ENCODE measurements around the gene AURKAIP1. TPM values are rescaled to one million over a fixed set of nuclear protein-coding genes. Genes with fewer than 3 reads are reported as not detected.

Gene AURKAIP1
- total and polyA plus RNA-seq, 2 of the 13 experiments (the other 11 are each of a cell fraction or from before 2014, with no cell fraction given), result 69.5 to 175 TPM

DNA sequence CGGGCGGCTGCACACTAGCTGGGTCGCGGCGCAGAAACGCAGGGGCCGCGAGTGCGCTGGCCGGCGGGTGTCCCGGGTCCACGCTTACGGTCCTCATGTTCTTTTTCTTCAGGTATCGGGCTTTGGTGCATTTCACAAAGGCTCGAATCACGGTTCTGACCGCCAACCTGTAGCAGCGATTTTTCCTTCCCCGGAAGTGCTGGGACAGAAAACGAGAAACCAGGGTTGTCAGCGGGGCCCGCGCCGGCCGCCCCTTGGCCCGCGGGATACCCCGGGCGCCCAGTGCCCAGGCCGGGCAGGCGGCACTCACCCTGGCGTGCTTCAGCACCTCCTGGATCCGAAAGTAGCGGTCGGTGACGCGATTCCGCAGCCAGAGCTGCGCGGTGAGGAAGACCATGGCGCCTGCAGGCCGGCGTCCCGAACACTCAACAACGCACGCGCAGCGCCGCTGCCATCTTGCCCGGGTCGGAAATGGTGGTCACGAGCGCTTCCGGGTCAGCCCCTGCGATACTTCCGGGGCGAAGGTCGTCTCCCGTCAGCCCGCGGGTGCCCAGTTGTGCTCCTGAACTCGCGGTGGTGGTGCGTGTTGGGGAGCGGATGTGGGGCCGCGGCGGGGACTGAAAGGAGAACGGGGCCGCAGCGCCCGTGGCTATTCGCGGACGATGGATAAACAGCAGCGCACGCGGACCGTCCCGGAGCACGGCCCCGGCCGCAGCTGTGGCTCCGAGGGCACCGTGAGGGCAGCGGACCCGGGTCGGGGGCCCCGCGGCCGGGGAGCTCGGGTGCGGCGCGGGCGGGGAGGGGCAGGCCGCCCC, 32.0 kb upstream of the AURKAIP1 start, which contains the start of gene MRPL20 (continued):
- TF ChIP-seq, protein P1, sequence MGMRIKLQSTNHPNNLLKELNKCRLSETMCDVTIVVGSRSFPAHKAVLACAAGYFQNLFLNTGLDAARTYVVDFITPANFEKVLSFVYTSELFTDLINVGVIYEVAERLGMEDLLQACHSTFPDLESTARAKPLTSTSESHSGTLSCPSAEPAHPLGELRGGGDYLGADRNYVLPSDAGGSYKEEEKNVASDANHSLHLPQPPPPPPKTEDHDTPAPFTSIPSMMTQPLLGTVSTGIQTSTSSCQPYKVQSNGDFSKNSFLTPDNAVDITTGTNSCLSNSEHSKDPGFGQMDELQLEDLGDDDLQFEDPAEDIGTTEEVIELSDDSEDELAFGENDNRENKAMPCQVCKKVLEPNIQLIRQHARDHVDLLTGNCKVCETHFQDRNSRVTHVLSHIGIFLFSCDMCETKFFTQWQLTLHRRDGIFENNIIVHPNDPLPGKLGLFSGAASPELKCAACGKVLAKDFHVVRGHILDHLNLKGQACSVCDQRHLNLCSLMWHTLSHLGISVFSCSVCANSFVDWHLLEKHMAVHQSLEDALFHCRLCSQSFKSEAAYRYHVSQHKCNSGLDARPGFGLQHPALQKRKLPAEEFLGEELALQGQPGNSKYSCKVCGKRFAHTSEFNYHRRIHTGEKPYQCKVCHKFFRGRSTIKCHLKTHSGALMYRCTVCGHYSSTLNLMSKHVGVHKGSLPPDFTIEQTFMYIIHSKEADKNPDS (CRISPR knock-in tag; IDR thresholded peaks at IDR 0.05), result peak; percentile 38; the same call in 1 of the 2 replicates
- TF ChIP-seq ZNF430 (CRISPR knock-in tag; IDR thresholded peaks at IDR 0.05), result peak; percentile 88
- TF ChIP-seq ZBTB43 (CRISPR knock-in tag; conservative IDR thresholded peaks at IDR 0.05), result no peak
- TF ChIP-seq E2F1 (CRISPR knock-in tag; IDR thresholded peaks at IDR 0.05), result no peak
- peak; percentile 65; the same call in 1 of the 2 replicates for TF ChIP-seq BORCS8-MEF2B (CRISPR knock-in tag; IDR thresholded peaks at IDR 0.05)
- TF ChIP-seq TBP (CRISPR knock-in tag; IDR thresholded peaks at IDR 0.05), result no peak
- TF ChIP-seq, protein P2, sequence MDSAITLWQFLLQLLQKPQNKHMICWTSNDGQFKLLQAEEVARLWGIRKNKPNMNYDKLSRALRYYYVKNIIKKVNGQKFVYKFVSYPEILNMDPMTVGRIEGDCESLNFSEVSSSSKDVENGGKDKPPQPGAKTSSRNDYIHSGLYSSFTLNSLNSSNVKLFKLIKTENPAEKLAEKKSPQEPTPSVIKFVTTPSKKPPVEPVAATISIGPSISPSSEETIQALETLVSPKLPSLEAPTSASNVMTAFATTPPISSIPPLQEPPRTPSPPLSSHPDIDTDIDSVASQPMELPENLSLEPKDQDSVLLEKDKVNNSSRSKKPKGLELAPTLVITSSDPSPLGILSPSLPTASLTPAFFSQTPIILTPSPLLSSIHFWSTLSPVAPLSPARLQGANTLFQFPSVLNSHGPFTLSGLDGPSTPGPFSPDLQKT (CRISPR knock-in tag; IDR thresholded peaks at IDR 0.05; ENCODE audit: borderline replicate concordance), result peak; percentile 77; the same call in 1 of the 2 replicates
- TF ChIP-seq, protein P3, sequence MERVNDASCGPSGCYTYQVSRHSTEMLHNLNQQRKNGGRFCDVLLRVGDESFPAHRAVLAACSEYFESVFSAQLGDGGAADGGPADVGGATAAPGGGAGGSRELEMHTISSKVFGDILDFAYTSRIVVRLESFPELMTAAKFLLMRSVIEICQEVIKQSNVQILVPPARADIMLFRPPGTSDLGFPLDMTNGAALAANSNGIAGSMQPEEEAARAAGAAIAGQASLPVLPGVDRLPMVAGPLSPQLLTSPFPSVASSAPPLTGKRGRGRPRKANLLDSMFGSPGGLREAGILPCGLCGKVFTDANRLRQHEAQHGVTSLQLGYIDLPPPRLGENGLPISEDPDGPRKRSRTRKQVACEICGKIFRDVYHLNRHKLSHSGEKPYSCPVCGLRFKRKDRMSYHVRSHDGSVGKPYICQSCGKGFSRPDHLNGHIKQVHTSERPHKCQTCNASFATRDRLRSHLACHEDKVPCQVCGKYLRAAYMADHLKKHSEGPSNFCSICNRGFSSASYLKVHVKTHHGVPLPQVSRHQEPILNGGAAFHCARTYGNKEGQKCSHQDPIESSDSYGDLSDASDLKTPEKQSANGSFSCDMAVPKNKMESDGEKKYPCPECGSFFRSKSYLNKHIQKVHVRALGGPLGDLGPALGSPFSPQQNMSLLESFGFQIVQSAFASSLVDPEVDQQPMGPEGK (CRISPR knock-in tag; IDR thresholded peaks at IDR 0.05), result peak; percentile 82
- peak; percentile 92 for TF ChIP-seq ZNF563 (CRISPR knock-in tag; IDR thresholded peaks at IDR 0.05)
- TF ChIP-seq, protein P4, sequence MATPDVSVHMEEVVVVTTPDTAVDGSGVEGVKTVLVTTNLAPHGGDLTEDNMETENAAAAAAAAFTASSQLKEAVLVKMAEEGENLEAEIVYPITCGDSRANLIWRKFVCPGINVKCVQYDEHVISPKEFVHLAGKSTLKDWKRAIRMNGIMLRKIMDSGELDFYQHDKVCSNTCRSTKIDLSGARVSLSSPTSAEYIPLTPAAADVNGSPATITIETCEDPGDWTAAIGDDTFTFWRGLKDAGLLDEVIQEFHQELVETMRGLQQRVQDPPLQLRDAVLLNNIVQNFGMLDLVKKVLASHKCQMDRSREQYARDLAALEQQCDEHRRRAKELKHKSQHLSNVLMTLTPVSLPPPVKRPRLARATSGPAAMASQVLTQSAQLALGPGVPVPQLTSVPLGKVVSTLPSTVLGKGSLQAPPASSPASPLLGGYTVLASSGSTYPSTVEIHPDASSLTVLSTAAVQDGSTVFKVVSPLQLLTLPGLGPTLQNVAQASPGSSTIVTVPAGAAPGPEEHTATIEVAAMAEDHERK (CRISPR knock-in tag; IDR thresholded peaks at IDR 0.05; ENCODE audit: low read depth), result peak; percentile 64; the same call in 1 of the 2 replicates
- peak; percentile 39; the same call in 1 of the 2 replicates for TF ChIP-seq MEF2D (CRISPR knock-in tag; IDR thresholded peaks at IDR 0.05)
- TF ChIP-seq NFIC (IDR thresholded peaks at IDR 0.05; ENCODE audit: low read length), result no peak
- peak; percentile 82 for TF ChIP-seq ZNF160 (CRISPR knock-in tag; IDR thresholded peaks at IDR 0.05)
- no peak; the same call in 1 of the 2 replicates for TF ChIP-seq ZNF460 (CRISPR knock-in tag; IDR thresholded peaks at IDR 0.05; ENCODE audit: borderline replicate concordance)
- peak; percentile 87 for TF ChIP-seq ZNF205 (CRISPR knock-in tag; IDR thresholded peaks at IDR 0.05)
- no peak for TF ChIP-seq TEAD2 (CRISPR knock-in tag; IDR thresholded peaks at IDR 0.05)
- TF ChIP-seq PHF5A (CRISPR knock-in tag; IDR thresholded peaks at IDR 0.05; ENCODE audit: low read depth, unreplicated experiment), result no peak
- TF ChIP-seq KLF11 (CRISPR knock-in tag; IDR thresholded peaks at IDR 0.05), result no peak; the same call in 1 of the 2 replicates
- TF ChIP-seq CHD2 (IDR thresholded peaks at IDR 0.05; ENCODE audit: low read depth, low read length), result peak; percentile 77
- no peak; the same call in 1 of the 2 replicates for TF ChIP-seq ZNF530 (CRISPR knock-in tag; IDR thresholded peaks at IDR 0.05; ENCODE audit: low read depth)
